Fibroblast of pulmonary artery (primary cell): ENCODE results near the gene PSENEN.

Experiments used
- DNase-seq: peaks from one replicate; pipeline ENCODE4 v3.0.0-alpha.2; 2010; ENCODE audit warnings: low read depth
- H3K4me3 ChIP-seq: replicated peaks from 2 replicates; pipeline ENCODE4 v1.5.1; 2011; ENCODE audit warnings: low read depth, mild to moderate bottlenecking, control low read depth, low read length, moderate library complexity
- CTCF ChIP-seq: IDR thresholded peaks from 2 replicates; pipeline ENCODE4 v1.5.1; 2011; ENCODE audit warnings: mild to moderate bottlenecking, control low read depth, low read length, inconsistent platforms; ENCODE audit errors: missing control alignments

Gene PSENEN

DNA sequence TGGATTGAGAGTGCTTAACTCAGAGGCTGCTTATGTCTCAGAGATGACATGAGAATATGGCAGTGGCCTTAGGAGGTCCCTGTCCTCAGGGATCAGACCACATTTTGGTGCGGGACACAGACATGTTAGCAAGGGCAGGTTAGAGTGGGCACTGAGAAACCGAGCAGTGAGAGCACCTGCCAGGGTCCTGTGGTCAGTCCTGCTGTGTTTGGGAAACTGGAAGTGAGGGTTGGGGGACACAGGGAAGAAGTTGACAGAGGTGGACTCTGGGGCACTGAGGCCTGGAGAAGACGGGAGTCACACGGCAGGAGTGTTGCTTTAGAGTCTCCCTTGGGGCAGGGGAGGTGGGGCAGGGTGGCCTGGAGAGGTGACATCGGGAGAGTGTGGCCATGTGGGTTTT lies 10.6 kb upstream of the PSENEN start:
- no peak for DNase-seq
- no peak overlapping the region for H3K4me3 ChIP-seq
- TF ChIP-seq CTCF = no peak

- DNase-seq = no peak
- TF ChIP-seq CTCF = no peak
- H3K4me3 ChIP-seq = no peak overlapping the region
These were observed 8.3 kb upstream of the PSENEN start for GRCh38 chr19:35736913-35737886.

- no peak for DNase-seq
- no peak for TF ChIP-seq CTCF
- H3K4me3 ChIP-seq = no peak overlapping the region
These were observed 7.2 kb upstream of the PSENEN start for GRCh38 chr19:35738021-35738886.

DNA sequence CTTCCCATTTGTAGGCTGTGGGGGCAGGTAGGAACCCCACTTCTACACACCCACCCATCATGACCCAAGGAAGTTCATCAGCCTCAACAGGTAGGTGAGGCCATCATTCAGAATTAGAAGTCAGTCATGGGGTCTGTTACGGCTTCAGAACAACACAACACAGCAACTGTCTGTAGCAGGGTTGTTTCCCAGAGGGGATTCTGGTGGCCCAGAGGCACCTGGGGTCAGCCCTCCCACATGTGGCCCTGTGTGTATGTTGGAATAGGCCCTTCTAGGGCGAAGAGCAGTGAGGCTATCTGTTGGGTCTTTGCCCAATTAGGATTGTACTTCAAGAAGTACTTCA lies 6.6 kb upstream of the PSENEN start:
- no peak for TF ChIP-seq CTCF
- no peak overlapping the region for H3K4me3 ChIP-seq
- no peak for DNase-seq

- peak overlapping the region; percentile 63 for H3K4me3 ChIP-seq
These were observed 6.0 kb upstream of the PSENEN start for GRCh38 chr19:35739275-35740107.

More at GRCh38 chr19:35739275-35740107, 6.0 kb upstream of the PSENEN start:
- DNase-seq = no peak
- TF ChIP-seq CTCF = no peak
